Mucosa of descending colon (tissue), 3 donors: ENCODE data around the gene SLC43A1. TPM values are rescaled to one million over a fixed set of nuclear protein-coding genes. Genes with fewer than 3 reads are reported as not detected.

Source experiments
- ATAC-seq: fragments of 200-7000 bp; cut with Tn5 transposase; one replicate; pipeline ENCODE4 v1.9.1; 2020; ENCODE audit warnings: mild to moderate bottlenecking, moderate library complexity
- DNase-seq, 3 donors: peaks; one replicate each; pipeline ENCODE4 v3.0.0-alpha.2; 2020
- H3K36me3 ChIP-seq: fragments of 200-600 bp; one replicate; pipeline ENCODE4 v1.8.0; 2021; ENCODE audit warnings: low read depth, mild to moderate bottlenecking
- H3K4me1 ChIP-seq: fragments of 200-600 bp; one replicate; pipeline ENCODE4 v1.8.0; 2021; ENCODE audit warnings: low read depth, mild to moderate bottlenecking
- H3K4me3 ChIP-seq: fragments of 200-600 bp; one replicate; pipeline ENCODE4 v1.8.0; 2021; ENCODE audit warnings: mild to moderate bottlenecking
- H3K9me3 ChIP-seq: fragments of 200-600 bp; one replicate; pipeline ENCODE4 v1.8.0; 2021; ENCODE audit warnings: mild to moderate bottlenecking
- intact Hi-C, 2 donors: fragments of 100-400 bp; cut with DNase I in 1 of 2; cut with micrococcal nuclease in 1 of 2; formaldehyde crosslinking; loops; one replicate each; pipeline versions ENCODE4 v1.11.0 to v1.11.1; 2022; cut with DNase I, micrococcal nuclease
- long read RNA-seq, 2 donors: library from polyadenylated mRNA; unstranded; transcript quantifications; one replicate each; pipeline ENCODE4 v2.0.0, GENCODE V29; 2019 to 2021
- total RNA-seq, 3 donors: library from RNA; stranded (reverse); fragmentation: NEBNext Ultra II Directional in 2 of 3; extraction: Animal tissue kit (Norgen Biotek cat#: 25700) in 2 of 3; gene quantifications; one replicate each; pipeline versions ENCODE4 v1.2.1 to v1.2.4, GENCODE V29; 2021 to 2023
- TF ChIP-seq, protein P1 (sequence below): fragments of 200-600 bp; IDR thresholded peaks from one replicate; pipeline ENCODE4 v1.8.0; 2022; ENCODE audit warnings: antibody characterized with exemption, mild to moderate bottlenecking
- donor health status: DM: no; HTN: no; CAD: no; lungs with moderate emphysema.
- donor health status: DM: no; HTN: no; CAD: no.
- donor health status: DM: no; HTN: yes; CAD: no.

The SLC43A1 gene
- total RNA-seq: 10 to 100 TPM in 1 of 3 donors, 1 to 10 TPM in 2; 8.3 to 22.6 (median 9.9) TPM
- long read RNA-seq, donor 1, transcript SLC43A1-204 (15 exons, 2,358 nt): minor isoform, 5 of 31 reads
- long read RNA-seq, donor 1, transcript SLC43A1-201 (15 exons, 2,598 nt): major isoform, 11 of 31 reads
- long read RNA-seq, donor 1, partial matches to known transcripts: 4 of 31 reads
- long read RNA-seq, donor 1, other reads (novel, unspliced or antisense): 11 of 31 reads
- long read RNA-seq, donor 2, transcript SLC43A1-204 (15 exons, 2,358 nt): major isoform, 5 of 10 reads
- long read RNA-seq, donor 2, partial matches to known transcripts: 1 of 10 reads
- long read RNA-seq, donor 2, other reads (novel, unspliced or antisense): 4 of 10 reads

DNA sequence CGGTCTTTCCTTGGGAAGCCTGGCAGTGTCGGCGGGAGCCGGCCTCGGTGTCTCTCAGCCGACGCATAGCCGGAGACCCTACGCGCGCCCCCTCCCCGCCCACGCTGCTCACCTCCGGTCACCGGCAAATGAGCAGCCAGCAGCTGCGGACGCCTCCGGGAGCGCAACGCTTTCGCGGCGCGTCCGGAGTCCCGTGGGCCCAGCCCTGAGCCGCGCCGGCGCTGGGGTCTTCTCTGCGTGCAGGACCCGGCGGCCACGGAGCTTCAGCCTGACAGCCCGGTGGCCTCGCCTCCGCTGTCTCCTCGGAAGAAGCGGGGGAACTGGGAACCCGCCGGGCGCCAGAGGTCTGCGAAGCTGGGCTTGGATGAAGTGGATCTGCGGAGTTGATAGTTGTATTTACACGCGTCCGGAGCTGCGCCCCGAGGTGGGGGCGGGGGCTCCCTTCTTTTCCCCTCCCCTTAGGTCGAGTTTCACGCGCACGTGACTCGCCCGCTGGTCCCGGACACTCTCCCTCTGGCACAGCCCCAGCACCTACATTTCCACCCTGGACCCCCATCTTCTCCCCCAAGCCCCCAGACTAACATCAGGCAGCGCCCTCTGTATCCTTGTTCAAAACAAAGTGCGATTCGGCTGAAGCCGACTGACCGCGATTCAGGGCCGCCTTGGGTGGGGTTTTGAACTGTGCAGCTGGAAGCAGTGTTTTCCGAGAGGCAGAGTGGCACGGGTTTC is at the start of gene SLC43A1:
Gene SLC43A1 (minus strand): TSS at position 371 of the 729 bp plus-strand sequence. CDS start 1,591 bp downstream, outside the sequence.
- no peaks in the 10 kb centered on the region for H3K36me3 ChIP-seq
- peaks cover 11% of the 10 kb centered on the region for H3K4me1 ChIP-seq
- ATAC-seq: peak; percentile 49
- TF ChIP-seq, protein P1, sequence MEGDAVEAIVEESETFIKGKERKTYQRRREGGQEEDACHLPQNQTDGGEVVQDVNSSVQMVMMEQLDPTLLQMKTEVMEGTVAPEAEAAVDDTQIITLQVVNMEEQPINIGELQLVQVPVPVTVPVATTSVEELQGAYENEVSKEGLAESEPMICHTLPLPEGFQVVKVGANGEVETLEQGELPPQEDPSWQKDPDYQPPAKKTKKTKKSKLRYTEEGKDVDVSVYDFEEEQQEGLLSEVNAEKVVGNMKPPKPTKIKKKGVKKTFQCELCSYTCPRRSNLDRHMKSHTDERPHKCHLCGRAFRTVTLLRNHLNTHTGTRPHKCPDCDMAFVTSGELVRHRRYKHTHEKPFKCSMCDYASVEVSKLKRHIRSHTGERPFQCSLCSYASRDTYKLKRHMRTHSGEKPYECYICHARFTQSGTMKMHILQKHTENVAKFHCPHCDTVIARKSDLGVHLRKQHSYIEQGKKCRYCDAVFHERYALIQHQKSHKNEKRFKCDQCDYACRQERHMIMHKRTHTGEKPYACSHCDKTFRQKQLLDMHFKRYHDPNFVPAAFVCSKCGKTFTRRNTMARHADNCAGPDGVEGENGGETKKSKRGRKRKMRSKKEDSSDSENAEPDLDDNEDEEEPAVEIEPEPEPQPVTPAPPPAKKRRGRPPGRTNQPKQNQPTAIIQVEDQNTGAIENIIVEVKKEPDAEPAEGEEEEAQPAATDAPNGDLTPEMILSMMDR: no peak
- DNase-seq: peak; percentile 63 to 71 (median 67)
- intact Hi-C loops: no loop called here
- H3K4me3 ChIP-seq: peak within 1 kb of the TSS; percentile 50
- no peaks in the 10 kb centered on the region for H3K9me3 ChIP-seq

DNA sequence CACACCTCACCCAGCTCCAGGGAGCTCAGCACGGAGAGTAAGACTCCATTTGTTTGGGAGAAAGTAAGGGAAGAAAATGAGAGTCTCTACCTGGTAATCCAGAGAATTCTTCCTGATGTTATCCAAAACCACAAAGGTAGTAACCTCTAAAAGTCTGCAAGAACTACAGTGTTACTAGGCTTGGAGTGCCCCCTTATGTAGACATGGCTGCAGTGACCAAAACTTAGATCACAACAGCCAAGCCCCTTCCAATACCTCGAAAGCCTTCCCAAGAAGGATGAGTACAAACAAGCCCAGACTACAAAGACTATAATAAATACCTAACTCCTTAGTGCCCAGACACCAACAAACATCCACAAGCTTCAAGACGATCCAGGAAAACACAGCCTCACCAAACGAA is 47.1 kb upstream of the SLC43A1 start:
- no peak for DNase-seq
- intact Hi-C loops: no loop called here
- H3K9me3 ChIP-seq: no peaks in the 10 kb centered on the region
- peaks cover 10% of the 10 kb centered on the region for H3K4me1 ChIP-seq
- no peak overlapping the region for H3K4me3 ChIP-seq
- no peak for ATAC-seq
- H3K36me3 ChIP-seq: no peaks in the 10 kb centered on the region
- TF ChIP-seq, protein P1: no peak

DNA sequence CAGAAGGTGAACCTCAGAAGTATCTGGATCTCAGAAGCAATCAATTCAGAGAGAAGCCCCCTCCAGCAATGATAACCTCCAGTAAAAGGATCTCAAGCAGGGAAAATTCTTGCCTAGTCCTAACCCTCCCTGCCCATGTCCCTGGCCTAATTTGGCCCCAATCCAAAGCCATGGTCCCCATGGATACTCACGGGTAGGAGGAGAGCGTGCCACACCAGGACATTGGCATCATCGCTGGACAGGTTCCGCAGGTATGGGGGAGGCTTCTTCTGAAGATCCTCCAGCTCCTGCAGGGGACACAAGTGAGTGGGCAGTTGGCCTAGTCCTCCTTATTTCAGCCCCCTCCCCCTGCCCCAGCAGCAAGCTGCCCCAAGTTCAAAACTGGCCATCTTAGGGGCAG is 44.6 kb upstream of the SLC43A1 start:
- intact Hi-C loops: no loop called here

DNA sequence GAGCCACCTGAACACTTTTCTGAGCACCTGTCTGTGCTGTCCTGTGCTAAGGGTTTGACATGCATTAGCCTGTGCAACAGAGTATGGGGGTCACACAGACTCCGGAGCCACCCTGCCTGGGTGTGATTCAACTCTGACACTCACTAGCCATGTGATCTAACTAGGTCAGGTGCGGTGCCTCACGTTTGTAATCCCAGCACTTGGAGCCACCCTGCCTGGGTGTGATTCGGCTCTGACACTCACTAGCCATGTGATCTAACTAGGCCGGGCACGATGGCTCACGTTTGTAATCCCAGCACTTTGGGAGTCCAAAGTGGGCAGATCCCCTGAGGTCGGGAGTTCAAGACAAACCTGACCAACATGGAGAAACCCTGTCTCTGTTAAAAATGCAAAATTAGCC is 40.5 kb upstream of the SLC43A1 start:
- TF ChIP-seq, protein P1: no peak
- ATAC-seq (no peak), DNase-seq (no peak)
- H3K9me3 ChIP-seq: no peaks in the 10 kb centered on the region
- H3K4me1 ChIP-seq: no peaks in the 10 kb centered on the region
- intact Hi-C loops: no loop called here
- no peaks in the 10 kb centered on the region for H3K36me3 ChIP-seq
- H3K4me3 ChIP-seq: no peak overlapping the region

More for the DNA sequence above, 44.6 kb upstream of the SLC43A1 start:
- ATAC-seq (no peak), DNase-seq (no peak)
- Histone ChIP-seq H3K4me3 (no peak overlapping the region), H3K4me1 (no peaks in the 10 kb centered on the region), H3K9me3 (no peaks in the 10 kb centered on the region), H3K36me3 (no peaks in the 10 kb centered on the region)
- TF ChIP-seq, protein P1: no peak

DNA sequence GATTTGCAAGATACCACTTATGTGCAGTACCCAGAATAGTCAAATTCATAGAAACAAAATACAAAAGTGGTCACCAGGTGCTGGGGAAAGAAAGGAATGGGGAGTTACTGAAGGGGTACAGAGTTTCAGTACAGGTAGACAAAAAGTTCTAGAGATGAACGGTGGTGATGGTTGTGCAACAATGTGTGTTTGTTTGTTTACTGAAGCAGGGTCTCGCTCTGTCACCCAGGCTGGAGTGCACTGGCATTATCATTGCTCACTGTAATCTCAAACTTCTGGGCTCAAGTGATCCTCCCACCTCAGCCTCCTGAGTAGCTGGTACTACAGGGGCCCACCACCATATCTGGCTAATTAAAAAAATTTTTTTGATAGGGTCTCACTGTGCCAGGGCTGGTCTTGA is 39.9 kb upstream of the SLC43A1 start:
- no peak for DNase-seq
- no peak for ATAC-seq
- intact Hi-C loops: no loop called here
- Histone ChIP-seq H3K36me3 (no peaks in the 10 kb centered on the region), H3K4me1 (no peaks in the 10 kb centered on the region), H3K4me3 (no peak overlapping the region), H3K9me3 (no peaks in the 10 kb centered on the region)
- TF ChIP-seq, protein P1: no peak
